ENCODE results near the gene CD226. TPM values are rescaled to one million over a fixed set of nuclear protein-coding genes. Genes with fewer than 3 reads are reported as not detected.

The CD226 gene
- total RNA-seq = 0.62 to 1.3 TPM (median 0.82 TPM) in 3 replicates
- long read RNA-seq = 0 reads

GRCh38 chr18:69947361-69948133, at the start of gene CD226:
Gene CD226 (minus strand): TSS chr18:69947873. CDS start chr18:69947406, 467 bp downstream.
- H3K4me3 Mint-ChIP-seq (ENCODE audit: unreplicated experiment) = no peak within 1 kb of the TSS

GRCh38 chr18:69996951-69997798, 49.5 kb upstream of the CD226 start:
- Mint-ChIP-seq H3K4me1 (ENCODE audit: low read depth) (peaks cover 33% of the 10 kb centered on the region), H3K27ac (ENCODE audit: unreplicated experiment) (peak overlapping the region; percentile 49), H3K4me3 (ENCODE audit: unreplicated experiment) (peak overlapping the region; percentile 1), H3K36me3 (ENCODE audit: low read depth) (peaks cover 4% of the 10 kb centered on the region), H3K9me3 (ENCODE audit: low read depth) (no peaks in the 10 kb centered on the region), H3K27me3 (ENCODE audit: low read depth) (no peaks in the 10 kb centered on the region)
- DNase-seq (ENCODE audit: low spot score) = no peak
- no peak for TF ChIP-seq CTCF (IDR thresholded peaks at IDR 0.05)

More at GRCh38 chr18:69947361-69948133, at the start of gene CD226:
- peaks cover 2% of the 10 kb centered on the region for H3K36me3 Mint-ChIP-seq (ENCODE audit: low read depth)
- no peak for TF ChIP-seq CTCF (IDR thresholded peaks at IDR 0.05)
- peaks cover 14% of the 10 kb centered on the region for H3K4me1 Mint-ChIP-seq (ENCODE audit: low read depth)
- no peaks in the 10 kb centered on the region for H3K27me3 Mint-ChIP-seq (ENCODE audit: low read depth)
- H3K9me3 Mint-ChIP-seq (ENCODE audit: low read depth) = peaks cover 8% of the 10 kb centered on the region
- no peak within 1 kb of the TSS for H3K27ac Mint-ChIP-seq (ENCODE audit: unreplicated experiment)
- DNase-seq (ENCODE audit: low spot score) = no peak

- Mint-ChIP-seq H3K9me3 (ENCODE audit: low read depth) (peaks cover 2% of the 10 kb centered on the region), H3K4me3 (ENCODE audit: unreplicated experiment) (no peak overlapping the region), H3K27ac (ENCODE audit: unreplicated experiment) (peak overlapping the region; percentile 49), H3K27me3 (ENCODE audit: low read depth) (no peaks in the 10 kb centered on the region), H3K36me3 (ENCODE audit: low read depth) (peaks cover 4% of the 10 kb centered on the region), H3K4me1 (ENCODE audit: low read depth) (peaks cover 33% of the 10 kb centered on the region)
- TF ChIP-seq CTCF (IDR thresholded peaks at IDR 0.05) = no peak
- DNase-seq (ENCODE audit: low spot score) = no peak
Observed at GRCh38 chr18:69996417-69996816, 48.7 kb upstream of the CD226 start.

DNA sequence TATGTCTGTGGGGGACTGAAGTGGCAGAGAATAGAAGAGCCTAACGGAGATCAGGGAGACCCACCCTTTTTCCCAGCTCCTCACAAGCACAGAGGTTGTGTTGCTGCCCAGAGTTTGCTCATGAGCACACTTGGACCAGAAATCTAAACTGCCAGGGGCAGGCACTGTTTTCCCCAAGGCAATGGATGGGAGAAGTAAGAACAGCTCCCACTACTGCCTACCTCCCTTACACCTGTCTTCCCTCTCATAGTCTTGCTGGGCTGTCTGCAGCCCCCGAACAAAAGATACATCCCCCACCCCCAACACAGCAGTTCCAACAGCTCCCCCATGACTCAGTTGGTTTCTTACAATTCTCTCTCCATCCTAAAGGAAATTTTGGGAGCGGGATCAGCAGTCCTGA, 48.1 kb upstream of the CD226 start:
- no peak overlapping the region for H3K27ac Mint-ChIP-seq (ENCODE audit: unreplicated experiment)

More for the DNA sequence above, 48.1 kb upstream of the CD226 start:
- H3K9me3 Mint-ChIP-seq (ENCODE audit: low read depth) = peaks cover 5% of the 10 kb centered on the region
- peaks cover 4% of the 10 kb centered on the region for H3K36me3 Mint-ChIP-seq (ENCODE audit: low read depth)
- H3K4me1 Mint-ChIP-seq (ENCODE audit: low read depth) = peaks cover 33% of the 10 kb centered on the region
- TF ChIP-seq CTCF (IDR thresholded peaks at IDR 0.05) = no peak
- DNase-seq (ENCODE audit: low spot score) = no peak
- H3K27me3 Mint-ChIP-seq (ENCODE audit: low read depth) = no peaks in the 10 kb centered on the region
- H3K4me3 Mint-ChIP-seq (ENCODE audit: unreplicated experiment) = no peak overlapping the region
